ENCODE results near the gene SOX14.

Gene SOX14

GRCh38 chr3:137764001-137764433, at the start of gene SOX14:
SOX14 (plus strand) TSS chr3:137764315; CDS start chr3:137764785, 470 bp downstream.
- DNase-seq = no peak

DNA sequence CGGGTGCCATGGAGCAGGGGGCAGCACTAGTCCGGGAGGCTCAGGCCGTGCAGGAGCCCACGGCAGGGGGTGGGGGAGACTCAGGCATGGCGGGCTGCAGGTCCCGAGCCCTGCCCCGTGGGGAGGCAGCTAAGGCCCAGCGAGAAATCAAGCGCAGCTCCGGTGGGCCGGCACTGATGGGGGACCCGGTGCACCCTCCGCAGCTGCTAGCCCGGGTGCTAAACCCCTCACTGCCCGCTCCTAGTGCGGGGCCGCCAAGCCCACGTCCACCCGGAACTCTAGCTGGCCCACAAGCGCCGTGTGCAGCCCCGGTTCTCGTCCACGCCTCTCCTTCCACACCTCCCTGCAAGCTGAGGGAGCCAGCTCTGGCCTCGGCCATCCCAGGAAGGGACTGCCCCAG, 49.6 kb upstream of the SOX14 start:
- DNase-seq = no peak

DNA sequence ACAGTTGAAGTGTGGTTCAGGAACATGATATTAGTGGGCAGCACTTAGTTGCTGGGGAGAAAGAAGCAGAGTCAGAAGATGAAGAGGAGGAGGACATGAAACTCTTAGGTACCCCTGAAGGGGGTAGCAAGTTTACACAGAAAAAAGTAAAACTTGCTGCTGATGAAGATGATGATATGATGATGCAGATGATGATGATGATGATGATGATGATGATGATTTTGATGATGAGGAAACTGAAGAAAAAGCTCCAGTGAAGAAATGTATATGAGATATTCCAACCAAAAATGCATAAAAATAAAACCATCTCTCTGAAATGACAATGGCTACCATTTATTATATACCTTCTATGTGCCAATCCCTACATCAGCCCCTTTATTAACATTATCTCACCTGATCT, 39.9 kb upstream of the SOX14 start:
- DNase-seq = no peak

- DNase-seq = no peak
Measured at GRCh38 chr3:137737208-137737607, 26.9 kb upstream of the SOX14 start.

GRCh38 chr3:137738710-137739109, 25.4 kb upstream of the SOX14 start:
- DNase-seq = no peak

GRCh38 chr3:137743608-137744007, 20.5 kb upstream of the SOX14 start:
- no peak for DNase-seq

GRCh38 chr3:137746808-137747207, 17.3 kb upstream of the SOX14 start:
- DNase-seq = no peak

DNA sequence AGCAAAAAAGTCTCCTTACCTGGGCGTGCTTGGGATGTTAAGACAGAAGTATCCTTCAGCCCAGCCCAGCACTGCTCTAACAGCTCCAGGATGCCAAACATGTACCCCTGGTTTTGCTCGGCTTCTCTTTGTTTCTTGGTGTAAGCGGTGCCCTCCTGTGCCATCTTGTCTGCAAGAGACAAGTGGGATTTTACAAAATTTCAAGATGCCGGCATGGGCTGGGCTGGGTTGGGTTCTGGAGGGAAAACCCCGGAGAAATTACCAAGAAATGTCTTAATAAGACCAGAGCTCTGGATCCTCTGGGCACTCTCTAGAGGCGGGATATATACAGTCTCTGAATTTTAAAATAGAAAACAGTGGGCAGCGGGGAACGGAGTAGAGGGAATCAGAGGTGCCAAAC, 4.6 kb upstream of the SOX14 start:
- DNase-seq = no peak

- DNase-seq = no peak
Measured at GRCh38 chr3:137760341-137761098, 3.6 kb upstream of the SOX14 start.

DNA sequence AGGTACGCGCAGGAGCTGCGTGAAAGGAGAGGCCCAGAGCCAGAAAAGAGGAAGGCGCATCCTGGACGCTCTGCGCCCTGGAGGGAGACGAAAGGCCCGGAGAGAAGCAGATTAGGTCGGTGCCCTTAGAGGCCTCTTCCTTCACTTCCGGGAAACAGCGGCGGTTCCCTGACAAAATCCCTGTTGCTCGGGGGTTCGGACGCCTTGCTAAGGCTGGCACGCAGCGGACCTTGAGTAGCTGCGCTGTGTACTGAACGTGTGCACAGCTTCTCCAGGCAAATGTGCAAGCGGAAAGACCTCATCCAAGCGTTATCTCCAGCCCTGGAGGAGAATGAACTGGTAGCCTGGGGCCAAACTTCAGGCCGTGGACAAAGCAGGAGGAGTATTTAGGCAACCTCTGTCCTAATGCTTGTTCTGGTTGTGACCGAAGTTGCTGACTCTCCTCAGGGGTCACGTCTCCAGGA, 3.0 kb upstream of the SOX14 start:
- DNase-seq = no peak

DNA sequence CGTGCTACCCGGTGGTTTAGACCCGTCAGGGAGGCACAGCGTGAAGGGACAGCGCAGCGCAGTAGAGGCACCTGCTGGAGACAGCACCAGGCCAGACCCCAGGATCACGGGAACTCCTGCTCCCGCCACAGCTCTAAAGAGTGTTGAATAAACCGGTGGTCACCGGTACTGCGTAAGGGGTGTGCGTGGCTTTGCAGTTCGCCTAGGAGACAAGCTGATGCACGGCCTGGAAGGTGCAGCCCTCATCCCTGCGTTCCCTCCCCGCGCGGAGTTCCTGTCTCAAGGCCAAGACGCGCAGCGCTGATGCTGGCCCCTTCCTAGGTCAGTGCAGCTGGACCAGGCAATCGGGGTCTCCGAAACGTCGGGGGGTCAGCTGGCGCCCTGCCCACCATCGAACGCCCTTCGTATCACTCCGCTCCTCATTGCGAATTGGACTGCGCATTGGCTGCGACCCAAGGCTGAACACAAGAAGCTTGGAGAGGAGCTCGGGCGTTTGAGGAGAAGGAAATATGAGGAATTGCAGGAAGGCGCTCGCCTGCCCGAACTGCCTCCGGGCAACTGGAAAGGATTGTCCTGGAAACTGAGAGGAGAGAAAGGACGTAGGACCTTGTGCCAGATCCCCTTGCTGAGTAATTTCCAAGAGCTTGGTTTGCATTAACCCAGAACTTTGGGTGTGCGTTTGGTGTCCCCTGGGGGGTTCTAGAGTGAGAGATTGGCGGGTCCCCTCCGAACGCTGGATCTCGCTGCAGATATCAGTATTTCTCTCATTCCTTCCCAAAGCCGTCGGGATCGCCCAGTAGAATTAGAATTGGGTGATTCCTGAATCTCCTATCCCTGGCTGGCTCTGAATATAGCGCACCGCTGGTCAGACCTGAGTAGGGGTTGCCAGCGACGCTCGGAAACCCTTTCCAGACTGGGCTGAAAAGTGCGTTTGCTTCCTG, 2.3 kb upstream of the SOX14 start:
- DNase-seq = no peak

GRCh38 chr3:137762674-137763593, 1.2 kb upstream of the SOX14 start:
- DNase-seq = no peak

GRCh38 chr3:137763594-137763938, 549 bp upstream of the SOX14 start:
- DNase-seq = no peak

- DNase-seq = no peak
Measured at GRCh38 chr3:137764563-137765309, 621 bp downstream of the SOX14 start.

DNA sequence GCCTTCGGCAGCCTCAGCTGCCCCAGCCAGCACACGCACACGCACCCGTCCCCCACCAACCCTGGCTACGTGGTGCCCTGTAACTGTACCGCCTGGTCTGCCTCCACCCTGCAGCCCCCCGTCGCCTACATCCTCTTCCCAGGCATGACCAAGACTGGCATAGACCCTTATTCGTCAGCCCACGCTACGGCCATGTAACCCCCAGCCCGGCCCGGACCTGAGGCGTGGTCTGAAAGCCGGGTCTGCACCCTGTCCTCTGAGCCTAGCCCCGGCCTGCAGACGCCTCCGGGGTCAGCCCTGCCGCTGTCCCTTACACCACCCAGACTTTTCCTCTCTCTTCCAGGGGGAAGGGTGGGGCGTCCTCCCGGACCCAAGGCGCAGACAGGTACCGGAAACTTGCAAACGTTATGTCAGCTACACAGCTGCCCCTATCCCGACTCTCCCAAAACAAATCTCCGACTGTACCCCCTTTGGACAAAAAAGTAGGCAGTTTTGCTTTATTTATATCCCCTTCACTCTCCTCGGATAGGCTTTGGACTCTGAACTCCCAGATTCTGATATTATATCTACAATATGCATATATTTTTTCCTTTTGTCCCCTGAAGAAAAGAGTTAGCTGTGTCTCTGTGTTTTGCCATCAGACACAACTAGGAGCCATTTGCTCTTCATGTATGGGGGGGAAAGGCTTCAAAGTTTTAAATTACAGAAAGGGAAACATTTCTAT, 1.4 kb downstream of the SOX14 start:
- no peak for DNase-seq

GRCh38 chr3:137766041-137766875, 2.1 kb downstream of the SOX14 start:
- DNase-seq = no peak

DNA sequence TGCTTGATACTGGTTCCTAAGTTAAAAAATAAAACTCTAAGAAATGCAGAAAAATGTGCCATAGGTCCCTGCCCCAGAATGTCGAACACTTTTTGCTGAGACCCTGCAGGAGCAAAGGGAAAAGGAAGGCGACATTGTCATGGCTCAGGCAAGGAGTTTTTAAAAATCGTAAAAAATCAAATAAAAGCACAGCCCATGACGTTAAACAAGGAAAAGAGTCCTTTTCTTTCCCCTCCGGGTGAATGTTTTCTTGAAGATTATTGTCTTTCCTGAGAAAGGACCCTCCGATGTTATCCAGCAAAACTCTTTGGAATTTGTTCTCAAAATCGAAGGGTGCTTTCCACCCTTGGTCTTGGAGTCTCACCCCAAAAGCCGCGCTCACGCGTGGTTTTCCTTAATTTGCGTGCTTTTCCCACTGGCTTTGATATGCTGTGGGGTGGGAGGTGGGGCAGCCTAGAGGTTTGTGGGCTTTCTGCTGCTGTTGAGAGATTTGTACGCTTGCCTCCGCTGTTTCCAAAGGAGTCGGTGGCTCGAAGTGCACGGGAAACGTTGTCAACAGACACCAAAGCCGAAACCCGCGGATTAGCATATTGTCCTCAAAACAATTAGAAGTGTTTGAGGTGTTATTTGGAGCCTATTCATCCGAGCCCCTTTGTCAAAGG, 2.9 kb downstream of the SOX14 start:
- DNase-seq = no peak

DNA sequence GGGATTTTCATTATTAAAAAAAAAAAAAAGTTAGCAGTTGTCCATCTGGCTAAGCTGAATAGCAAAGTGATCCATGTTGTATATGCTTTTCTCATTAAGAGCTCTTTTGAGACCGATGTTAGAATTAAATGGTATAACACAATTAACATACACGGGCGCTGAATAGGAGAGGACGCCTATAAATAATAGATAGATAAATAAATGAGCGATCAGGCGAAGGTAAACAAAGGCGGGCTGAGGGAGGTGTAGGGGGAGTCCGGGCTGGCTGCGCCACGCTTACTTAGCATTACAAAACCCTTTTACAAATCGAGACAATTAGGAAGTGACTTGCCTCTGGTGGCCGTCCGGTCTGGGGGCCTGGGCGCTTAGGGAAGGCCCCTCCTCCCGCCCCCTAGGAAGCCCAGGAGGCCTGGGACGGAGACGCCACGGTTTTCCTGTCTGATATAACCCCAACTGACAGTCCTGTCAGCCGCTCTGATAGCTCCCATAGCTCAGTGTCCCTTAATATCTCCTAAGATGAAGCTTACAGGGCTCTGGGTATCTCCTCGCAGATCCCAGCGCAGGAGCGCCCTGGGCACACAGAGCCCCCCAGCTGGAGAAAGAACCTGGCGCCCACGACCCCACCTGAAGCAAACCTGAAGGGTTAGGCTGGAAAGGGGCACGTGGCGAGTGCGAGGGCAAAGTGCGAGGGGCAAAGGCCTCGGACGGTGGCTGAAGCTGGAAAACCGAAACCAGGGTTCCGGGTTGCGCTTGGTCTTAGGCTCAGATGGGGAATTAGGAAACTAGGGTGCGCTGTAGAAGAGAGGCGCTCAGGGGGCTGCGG, 3.6 kb downstream of the SOX14 start:
- no peak for DNase-seq

Data from hematopoietic multipotent progenitor cell treated with erythropoietin and hydrocortisone succinate and interleukin-3 and kit ligand, for 6 days (in vitro differentiated cells).